Measurements from ENCODE around the gene DCC. TPM values are rescaled to one million over a fixed set of nuclear protein-coding genes. Genes with fewer than 3 reads are reported as not detected.

DCC gene
- total RNA-seq, 1 experiment from 2014 or later: not detected

DNA sequence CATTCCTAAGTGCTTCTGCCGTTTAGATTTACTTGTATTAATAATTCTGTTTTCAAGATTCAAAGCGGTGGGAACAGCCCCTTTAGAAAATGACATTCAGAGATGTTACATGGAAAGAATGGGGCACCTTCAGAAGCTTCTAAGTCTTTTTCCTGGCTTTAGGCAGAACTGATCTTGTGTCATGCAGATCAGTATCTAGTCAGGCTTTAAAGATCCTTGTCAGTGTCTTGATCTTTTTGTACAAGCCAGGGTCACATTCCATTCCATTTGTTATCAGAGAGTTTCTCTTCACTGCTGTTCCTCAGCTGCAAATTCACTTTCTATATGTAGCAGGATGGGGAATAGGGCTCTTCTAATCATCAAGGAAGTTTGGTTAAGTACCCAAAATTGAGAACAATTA, 275.3 kb downstream of the DCC start:
- POLR2A ChIA-PET (ENCODE audit: unreplicated experiment): no interaction called here
- Histone ChIP-seq H4K20me1 (ENCODE audit: low read length) (no peaks in the 10 kb centered on the region), H3K4me1 (ENCODE audit: insufficient read depth, low read length) (peaks cover 10% of the 10 kb centered on the region; the same call in 1 of the 2 replicates), H3K9ac (ENCODE audit: low read length) (no peak overlapping the region), H2AFZ (ENCODE audit: low read length) (no peak overlapping the region), H3K9me3 (ENCODE audit: low read length) (no peaks in the 10 kb centered on the region), H3K79me2 (ENCODE audit: low read length) (no peaks in the 10 kb centered on the region), H3K27me3 (ENCODE audit: low read length) (no peaks in the 10 kb centered on the region), H3K9me2 (replicated peaks; ENCODE audit: low read length) (no peaks in the 10 kb centered on the region), H3K4me2 (ENCODE audit: low read length) (no peak overlapping the region), H3F3A (ENCODE audit: low read length, unreplicated experiment) (no peaks in the 10 kb centered on the region), H3K27ac (ENCODE audit: low read length) (no peak overlapping the region), H3K4me3 (ENCODE audit: low read length) (no peak overlapping the region), H3K36me3 (ENCODE audit: low read depth, low read length) (no peaks in the 10 kb centered on the region)
- intact Hi-C loops (cut with micrococcal nuclease): no loop called here
- no peak for TF ChIP-seq EZH2phosphoT487 (IDR thresholded peaks at IDR 0.05; ENCODE audit: borderline replicate concordance, low read length)
- TF ChIP-seq, protein P1, sequence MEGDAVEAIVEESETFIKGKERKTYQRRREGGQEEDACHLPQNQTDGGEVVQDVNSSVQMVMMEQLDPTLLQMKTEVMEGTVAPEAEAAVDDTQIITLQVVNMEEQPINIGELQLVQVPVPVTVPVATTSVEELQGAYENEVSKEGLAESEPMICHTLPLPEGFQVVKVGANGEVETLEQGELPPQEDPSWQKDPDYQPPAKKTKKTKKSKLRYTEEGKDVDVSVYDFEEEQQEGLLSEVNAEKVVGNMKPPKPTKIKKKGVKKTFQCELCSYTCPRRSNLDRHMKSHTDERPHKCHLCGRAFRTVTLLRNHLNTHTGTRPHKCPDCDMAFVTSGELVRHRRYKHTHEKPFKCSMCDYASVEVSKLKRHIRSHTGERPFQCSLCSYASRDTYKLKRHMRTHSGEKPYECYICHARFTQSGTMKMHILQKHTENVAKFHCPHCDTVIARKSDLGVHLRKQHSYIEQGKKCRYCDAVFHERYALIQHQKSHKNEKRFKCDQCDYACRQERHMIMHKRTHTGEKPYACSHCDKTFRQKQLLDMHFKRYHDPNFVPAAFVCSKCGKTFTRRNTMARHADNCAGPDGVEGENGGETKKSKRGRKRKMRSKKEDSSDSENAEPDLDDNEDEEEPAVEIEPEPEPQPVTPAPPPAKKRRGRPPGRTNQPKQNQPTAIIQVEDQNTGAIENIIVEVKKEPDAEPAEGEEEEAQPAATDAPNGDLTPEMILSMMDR (conservative IDR thresholded peaks at IDR 0.05; ENCODE audit: low read depth, low read length): no peak
- no peak for TF ChIP-seq EZH2 (IDR thresholded peaks at IDR 0.05; ENCODE audit: low read length, unreplicated experiment)
- BruUV-seq (replicated peaks): no TSS peak
- DNase-seq (no peak), ATAC-seq (no peak)
- CTCF ChIA-PET: no interaction called here

DNA sequence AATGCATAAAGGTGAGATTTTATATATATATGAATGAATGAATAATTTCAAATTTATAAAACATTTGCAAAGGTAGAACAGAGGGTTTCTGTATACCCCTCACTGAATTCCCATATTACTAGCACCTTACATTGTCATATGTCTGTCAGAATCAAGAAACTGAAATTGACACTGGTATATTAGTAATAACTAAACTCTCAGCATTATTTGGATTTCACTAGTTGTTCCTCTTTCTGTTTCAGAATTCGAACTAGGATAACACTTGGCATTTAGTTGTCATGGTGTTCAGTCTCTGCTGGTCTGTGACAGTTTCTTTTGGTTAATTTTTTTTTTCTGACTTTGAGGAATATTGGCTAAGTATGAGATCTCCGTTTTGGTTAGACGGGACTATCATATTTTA, 275.9 kb downstream of the DCC start:
- no peak overlapping the region for H3K9ac ChIP-seq (ENCODE audit: low read length)
- peaks cover 10% of the 10 kb centered on the region; the same call in 1 of the 2 replicates for H3K4me1 ChIP-seq (ENCODE audit: insufficient read depth, low read length)
- DNase-seq: no peak
- H4K20me1 ChIP-seq (ENCODE audit: low read length): no peaks in the 10 kb centered on the region
- ATAC-seq: no peak
- no peak overlapping the region for H3K4me3 ChIP-seq (ENCODE audit: low read length)
- no peak overlapping the region for H2AFZ ChIP-seq (ENCODE audit: low read length)
- no peaks in the 10 kb centered on the region for H3K27me3 ChIP-seq (ENCODE audit: low read length)
- POLR2A ChIA-PET (ENCODE audit: unreplicated experiment): no interaction called here
- no peaks in the 10 kb centered on the region for H3K9me2 ChIP-seq (replicated peaks; ENCODE audit: low read length)
- no peaks in the 10 kb centered on the region for H3K9me3 ChIP-seq (ENCODE audit: low read length)
- CTCF ChIA-PET: no interaction called here
- BruUV-seq (replicated peaks): no TSS peak
- TF ChIP-seq EZH2phosphoT487 (IDR thresholded peaks at IDR 0.05; ENCODE audit: borderline replicate concordance, low read length) (no peak), EZH2 (IDR thresholded peaks at IDR 0.05; ENCODE audit: low read length, unreplicated experiment) (no peak)
- TF ChIP-seq, protein P1 (conservative IDR thresholded peaks at IDR 0.05; ENCODE audit: low read depth, low read length): no peak
- no peaks in the 10 kb centered on the region for H3F3A ChIP-seq (ENCODE audit: low read length, unreplicated experiment)
- intact Hi-C loops (cut with micrococcal nuclease): no loop called here
- no peaks in the 10 kb centered on the region for H3K79me2 ChIP-seq (ENCODE audit: low read length)
- no peak overlapping the region for H3K4me2 ChIP-seq (ENCODE audit: low read length)
- no peak overlapping the region for H3K27ac ChIP-seq (ENCODE audit: low read length)
- no peaks in the 10 kb centered on the region for H3K36me3 ChIP-seq (ENCODE audit: low read depth, low read length)

DNA sequence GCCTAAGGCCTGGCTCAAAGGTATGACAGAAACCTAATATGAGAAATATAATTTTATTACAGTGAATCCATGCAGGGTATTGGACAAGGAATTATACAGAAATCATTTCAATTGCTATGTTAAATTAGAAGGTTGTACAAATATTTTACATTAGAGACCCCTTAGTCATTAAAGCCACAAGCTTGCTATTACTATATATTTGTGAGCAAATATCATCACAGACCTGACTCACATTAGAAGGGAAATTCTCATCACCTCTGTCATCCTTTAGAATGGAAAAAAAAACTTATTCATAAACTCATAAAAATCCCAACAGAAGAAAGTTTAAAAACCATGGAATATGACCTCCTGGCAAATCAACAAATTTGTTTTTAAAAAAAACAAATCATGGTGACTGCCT, 277.9 kb downstream of the DCC start:
- ATAC-seq: peak; percentile 15; the same call in 1 of the 2 replicates
- DNase-seq: peak; percentile 68
- Histone ChIP-seq H3K4me1 (ENCODE audit: insufficient read depth, low read length) (peaks cover 10% of the 10 kb centered on the region; the same call in 1 of the 2 replicates), H3K79me2 (ENCODE audit: low read length) (no peaks in the 10 kb centered on the region), H3K9me3 (ENCODE audit: low read length) (no peaks in the 10 kb centered on the region), H3K9me2 (replicated peaks; ENCODE audit: low read length) (no peaks in the 10 kb centered on the region), H3K4me3 (ENCODE audit: low read length) (no peak overlapping the region), H3K27ac (ENCODE audit: low read length) (peak overlapping the region; percentile 57), H3K27me3 (ENCODE audit: low read length) (no peaks in the 10 kb centered on the region), H2AFZ (ENCODE audit: low read length) (no peak overlapping the region), H3F3A (ENCODE audit: low read length, unreplicated experiment) (no peaks in the 10 kb centered on the region), H3K36me3 (ENCODE audit: low read depth, low read length) (no peaks in the 10 kb centered on the region), H3K4me2 (ENCODE audit: low read length) (0 out of 2 replicates have a peak overlapping the region, but pooled peaks have one; percentile 28), H4K20me1 (ENCODE audit: low read length) (no peaks in the 10 kb centered on the region), H3K9ac (ENCODE audit: low read length) (no peak overlapping the region)
- ChIA-PET POLR2A (ENCODE audit: unreplicated experiment) (no interaction called here), CTCF (no interaction called here)
- TF ChIP-seq EZH2 (IDR thresholded peaks at IDR 0.05; ENCODE audit: low read length, unreplicated experiment) (no peak), EZH2phosphoT487 (IDR thresholded peaks at IDR 0.05; ENCODE audit: borderline replicate concordance, low read length) (no peak)
- intact Hi-C loops (cut with micrococcal nuclease): no loop called here
- BruUV-seq (replicated peaks): no TSS peak

All from PC-3 (cell line).